NCI-H526 (cell line): ENCODE data around the gene RAB21.

Source experiments
- DNase-seq, 2 experiments: peaks; one replicate each; lab custom pipeline; 2025; lab: John Stamatoyannopoulos, UW

The RAB21 gene

GRCh38 chr12:71754461-71755145, at the start of gene RAB21:
Gene RAB21, plus strand, starts transcription at chr12:71754863. Its CDS starts 267 bp downstream, at chr12:71755130.
- DNase-seq: peak; percentile 95 to 98

- no peak for DNase-seq
Observed at GRCh38 chr12:71704920-71705319, 49.7 kb upstream of the RAB21 start.

GRCh38 chr12:71708658-71709057, 46.0 kb upstream of the RAB21 start:
- no peak for DNase-seq

GRCh38 chr12:71710276-71711125, 44.2 kb upstream of the RAB21 start:
- DNase-seq: no peak

GRCh38 chr12:71718611-71719010, 36.1 kb upstream of the RAB21 start:
- DNase-seq: no peak

GRCh38 chr12:71719647-71720370, 34.9 kb upstream of the RAB21 start:
- DNase-seq: no peak

- no peak for DNase-seq
Observed at GRCh38 chr12:71721783-71722505, 32.7 kb upstream of the RAB21 start.

- no peak for DNase-seq
Observed at GRCh38 chr12:71725011-71725410, 29.7 kb upstream of the RAB21 start.

- DNase-seq: no peak
Observed at GRCh38 chr12:71726548-71726947, 28.1 kb upstream of the RAB21 start.

GRCh38 chr12:71727958-71728357, 26.7 kb upstream of the RAB21 start:
- no peak for DNase-seq

- no peak for DNase-seq
Observed at GRCh38 chr12:71730936-71731335, 23.7 kb upstream of the RAB21 start.

GRCh38 chr12:71731439-71732356, 23.0 kb upstream of the RAB21 start:
- DNase-seq: peak in 1 of 2 experiments; percentile 5

GRCh38 chr12:71732357-71732712, 22.3 kb upstream of the RAB21 start:
- no peak for DNase-seq

GRCh38 chr12:71737197-71737596, 17.5 kb upstream of the RAB21 start:
- DNase-seq: no peak

- DNase-seq: no peak
Observed at GRCh38 chr12:71742998-71743397, 11.7 kb upstream of the RAB21 start.

- DNase-seq: no peak
Observed at GRCh38 chr12:71744522-71745300, 10.0 kb upstream of the RAB21 start.

GRCh38 chr12:71746974-71747611, 7.6 kb upstream of the RAB21 start:
- DNase-seq: peak; percentile 55 to 71

GRCh38 chr12:71748081-71748850, 6.4 kb upstream of the RAB21 start:
- DNase-seq: no peak

GRCh38 chr12:71749666-71750065, 5.0 kb upstream of the RAB21 start:
- no peak for DNase-seq
